T-cell (primary cell): ENCODE data around the gene PCNX2. TPM values are rescaled to one million over a fixed set of nuclear protein-coding genes. Genes with fewer than 3 reads are reported as not detected.

Source experiments
- ATAC-seq, 4 experiments: fragments of 200-7000 bp in 3 of 4; fragments of 150-1000 bp in 1 of 4; cut with Tn5 transposase; replicated peaks in 1 of 4; 1 replicate in 3 of 4; 2 replicates in 1 of 4; pipeline ENCODE4 v1.10.0; 2021; ENCODE audit warnings: moderate library complexity in 3 of 4, mild to moderate bottlenecking in 2 of 4, moderate number of reproducible peaks in 1 of 4
- CTCF ChIA-PET, 2 donors: fragments of 300-600 bp; sonication (Branson Sonifier 250); formaldehyde crosslinking; loops; one replicate each; lab custom pipeline; 2022; ENCODE audit warnings: antibody characterized with exemption in 2 of 2; lab: Charles Lee
- POLR2A ChIA-PET, 2 donors: fragments of 300-600 bp; sonication (Branson Sonifier 250); formaldehyde crosslinking; loops; one replicate each; lab custom pipeline; 2022; ENCODE audit warnings: antibody characterized with exemption in 2 of 2; lab: Charles Lee
- DNase-seq, 35 experiments: peaks; one replicate each; pipeline versions ENCODE4 v3.0.0 to v3.0.0-alpha.2; 2013 to 2023
- H3K27ac ChIP-seq: one replicate; pipeline ENCODE4 v1.5.1; 2013; ENCODE audit warnings: low read length
- H3K27me3 ChIP-seq, 2 experiments: replicated peaks in 1 of 2; 1 replicate in 1 of 2; 2 replicates in 1 of 2; pipeline versions ENCODE4 v1.6.1 to v1.7.0; 2013; ENCODE audit warnings: low read length in 1 of 2, mixed read lengths in 1 of 2; ENCODE audit not compliant: control insufficient read depth in 2 of 2, insufficient read depth in 2 of 2; ENCODE audit errors: extremely low read depth in 1 of 2
- H3K36me3 ChIP-seq, 2 donors: 1 replicate in 1 of 2; 2 replicates in 1 of 2; pipeline versions ENCODE4 v1.6.1 to v1.7.0; 2013; ENCODE audit warnings: low read length in 1 of 2; ENCODE audit not compliant: control insufficient read depth in 2 of 2, insufficient read depth in 1 of 2; ENCODE audit errors: extremely low read depth in 1 of 2
- H3K4me1 ChIP-seq, 2 experiments: 1 replicate in 1 of 2; 2 replicates in 1 of 2; pipeline versions ENCODE4 v1.6.1 to v1.7.0; 2013; ENCODE audit warnings: low read length in 2 of 2, mixed read lengths in 1 of 2; ENCODE audit not compliant: insufficient read depth in 2 of 2, control insufficient read depth in 1 of 2; ENCODE audit errors: extremely low read depth in 1 of 2
- H3K4me3 ChIP-seq, 2 donors: 1 replicate in 1 of 2; 2 replicates in 1 of 2; pipeline versions ENCODE4 v1.5.1 to v1.7.0; 2013; ENCODE audit warnings: mild to moderate bottlenecking in 2 of 2, low read length in 1 of 2, moderate library complexity in 1 of 2; ENCODE audit not compliant: control insufficient read depth in 1 of 2; ENCODE audit errors: extremely low read depth in 1 of 2
- H3K9me3 ChIP-seq: 2 replicates; pipeline ENCODE4 v1.7.0; 2013
- H3K27ac Mint-ChIP-seq, 2 donors: one replicate each; pipeline ENCODE4 v1.8.0; 2020 to 2021; ENCODE audit warnings: mild to moderate bottlenecking in 2 of 2, mixed read lengths in 2 of 2
- H3K27me3 Mint-ChIP-seq, 2 donors: one replicate each; pipeline ENCODE4 v1.8.0; 2021 to 2022; ENCODE audit warnings: mixed read lengths in 2 of 2
- H3K36me3 Mint-ChIP-seq: one replicate; pipeline ENCODE4 v1.8.0; 2021; ENCODE audit warnings: mixed read lengths
- H3K4me1 Mint-ChIP-seq, 3 donors: one replicate each; pipeline ENCODE4 v1.8.0; 2020 to 2022; ENCODE audit warnings: mixed read lengths in 3 of 3, mild to moderate bottlenecking in 1 of 3
- H3K4me3 Mint-ChIP-seq, 3 donors: one replicate each; pipeline ENCODE4 v1.8.0; 2020 to 2022; ENCODE audit warnings: mild to moderate bottlenecking in 3 of 3, mixed read lengths in 3 of 3, moderate library complexity in 3 of 3
- H3K9me3 Mint-ChIP-seq, 3 donors: one replicate each; pipeline ENCODE4 v1.8.0; 2020 to 2022; ENCODE audit warnings: mixed read lengths in 3 of 3
- WGBS: methylation state at CpG from one replicate; pipeline ENCODE4 v1.1.5; 2013; ENCODE audit warnings: missing lambda C conversion rate; ENCODE audit not compliant: insufficient coverage; 5-methylcytosine and 5-hydroxymethylcytosine counted together
- total RNA-seq, 35 experiments: library from RNA in 6 of 35; stranded (reverse) in 6 of 35; fragments of 120-200 nt in 1 of 35; gene quantifications; one replicate each; pipeline versions ENCODE4 v1.2.1 to v1.2.4 and lab custom pipeline; 2013 to 2026

The PCNX2 gene
- total RNA-seq, 5 donors from 2014 or later (not counting 1 experiment from before 2014, with no cell fraction given), result 47.2 to 91.7 (median 68.6) TPM

DNA sequence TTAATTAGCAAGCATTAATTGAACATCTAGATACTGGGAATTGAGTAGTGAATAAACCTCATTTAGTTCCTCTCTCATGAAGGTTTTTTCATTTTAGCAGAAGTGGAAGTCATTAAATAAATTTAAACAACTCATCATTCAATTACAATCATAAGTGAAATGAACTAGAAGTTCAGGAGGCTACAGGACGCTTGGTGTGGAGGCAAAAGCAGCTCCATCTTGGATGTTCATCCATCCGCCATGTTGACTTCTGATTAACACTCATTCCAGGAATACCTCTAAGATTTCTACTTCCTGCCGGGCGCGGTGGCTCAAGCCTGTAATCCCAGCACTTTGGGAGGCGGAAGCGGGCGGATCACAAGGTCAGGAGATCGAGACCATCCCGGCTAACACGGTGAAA, 356.6 kb downstream of the PCNX2 start:
- WGBS, result no CpG with 5 or more reads among the region's 11 CpGs
- Histone ChIP-seq H3K27ac (no peak overlapping the region), H3K27me3 (no peaks in the 10 kb centered on the region), H3K36me3 (no peaks in the 10 kb centered on the region), H3K4me3 (no peak overlapping the region), H3K9me3 (no peaks in the 10 kb centered on the region), H3K4me1 (peaks cover 0 to 11% of the 10 kb centered on the region in 2 experiments)
- no peak overlapping the region for H3K27ac Mint-ChIP-seq
- H3K4me3 Mint-ChIP-seq, result no peak overlapping the region
- DNase-seq (no peak), ATAC-seq (no peak)
- ChIA-PET POLR2A (no interaction called here), CTCF (no interaction called here)
- H3K27me3 Mint-ChIP-seq, result peaks cover 0 to 9% of the 10 kb centered on the region in 2 donors
- H3K9me3 Mint-ChIP-seq, result no peaks in the 10 kb centered on the region
- no peaks in the 10 kb centered on the region for H3K36me3 Mint-ChIP-seq
- peaks cover 0 to 13% (median 6%) of the 10 kb centered on the region in 3 donors for H3K4me1 Mint-ChIP-seq

- DNase-seq (no peak), ATAC-seq (no peak)
- WGBS, result 80% methylated on average over 2 of the region's 8 CpGs
- Histone ChIP-seq H3K9me3 (no peaks in the 10 kb centered on the region), H3K27ac (no peak overlapping the region), H3K4me3 (no peak overlapping the region), H3K4me1 (peaks cover 0 to 1% of the 10 kb centered on the region in 2 experiments), H3K36me3 (no peaks in the 10 kb centered on the region), H3K27me3 (no peaks in the 10 kb centered on the region)
- ChIA-PET CTCF (no interaction called here), POLR2A (no interaction called here)
- Mint-ChIP-seq H3K36me3 (no peaks in the 10 kb centered on the region), H3K4me3 (no peak overlapping the region), H3K27ac (no peak overlapping the region), H3K4me1 (peaks cover 0 to 2% (median 0%) of the 10 kb centered on the region in 3 donors), H3K9me3 (no peaks in the 10 kb centered on the region), H3K27me3 (peaks cover 0 to 9% of the 10 kb centered on the region in 2 donors)
Measured at GRCh38 chr1:232937741-232938375, 357.7 kb downstream of the PCNX2 start.

DNA sequence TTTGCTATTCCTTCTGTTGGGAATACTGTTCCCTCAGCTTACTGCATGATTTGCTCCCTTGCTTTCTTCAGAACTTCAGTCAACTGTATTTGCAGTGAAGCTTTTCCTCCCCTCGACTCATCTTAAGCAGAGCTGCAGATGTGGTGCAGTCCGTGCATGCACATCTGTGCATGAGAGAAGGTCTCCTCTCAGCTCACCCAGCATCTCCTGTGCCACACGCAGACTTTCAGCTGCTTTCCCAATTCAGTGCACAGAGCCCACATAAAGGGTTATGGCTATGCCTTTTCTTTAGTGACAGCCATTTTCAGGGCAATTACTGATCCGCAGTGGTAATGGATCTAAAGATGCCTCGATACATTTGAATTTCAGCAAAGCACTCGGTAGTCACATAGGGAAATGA, 358.6 kb downstream of the PCNX2 start:
- no peaks in the 10 kb centered on the region for H3K4me1 Mint-ChIP-seq
- no peaks in the 10 kb centered on the region for H3K36me3 ChIP-seq
- DNase-seq, result no peak
- H3K4me1 ChIP-seq, result no peaks in the 10 kb centered on the region
- WGBS, result 92% methylated on average over 6 of the region's 6 CpGs
- H3K27ac Mint-ChIP-seq, result no peak overlapping the region
- no peak overlapping the region for H3K4me3 Mint-ChIP-seq
- ATAC-seq, result no peak
- no peaks in the 10 kb centered on the region for H3K9me3 ChIP-seq
- H3K36me3 Mint-ChIP-seq, result no peaks in the 10 kb centered on the region
- peaks cover 0 to 9% of the 10 kb centered on the region in 2 donors for H3K27me3 Mint-ChIP-seq
- CTCF ChIA-PET, result interaction anchor here in 1 of 2 donors (0.7 kb wide), 1 partner anchor 807 kb away, joined by 3 read pairs; no protein-coding TSS in a partner anchor
- POLR2A ChIA-PET, result no interaction called here
- no peak overlapping the region for H3K4me3 ChIP-seq
- no peak overlapping the region for H3K27ac ChIP-seq
- H3K27me3 ChIP-seq, result no peaks in the 10 kb centered on the region
- no peaks in the 10 kb centered on the region for H3K9me3 Mint-ChIP-seq

Other genes starting within 250 kb of the PCNX2 start
- 1 to 10 TPM; 1.0 to 2.4 (median 1.7) TPM for gene MAP3K21, start 32.0 kb upstream of the PCNX2 start, total RNA-seq